Natural killer cell treated with Interleukin-12 subunit alpha and Interleukin-12 subunit beta and Interleukin-15 and Interleukin-18, amount 100 ng/mL, for 72 hours (primary cell): ENCODE measurements around the gene ORC6. TPM values are rescaled to one million over a fixed set of nuclear protein-coding genes. Genes with fewer than 3 reads are reported as not detected.

Source experiments
- ATAC-seq, 2 donors: fragments of 150-1000 bp; cut with Tn5 transposase in 1 of 2; sonication (Bioruptor Pico), chemical (Tn5 transposase) in 1 of 2; 2 replicates each; pipeline ENCODE4 v1.10.0; 2021
- DNase-seq: peaks from one replicate; pipeline ENCODE4 v3.0.0; 2022; ENCODE audit warnings: low spot score
- H3K27ac Mint-ChIP-seq, 2 donors: 1 replicate in 1 of 2; 2 replicates in 1 of 2; pipeline ENCODE4 v1.8.0; 2022; ENCODE audit warnings: mixed read lengths in 2 of 2, mild to moderate bottlenecking in 1 of 2, moderate library complexity in 1 of 2
- H3K27me3 Mint-ChIP-seq, 2 donors: 1 replicate in 1 of 2; 2 replicates in 1 of 2; pipeline ENCODE4 v1.8.0; 2022; ENCODE audit warnings: mixed read lengths in 2 of 2
- H3K36me3 Mint-ChIP-seq: one replicate; pipeline ENCODE4 v1.8.0; 2022; ENCODE audit warnings: mixed read lengths
- H3K4me1 Mint-ChIP-seq, 2 donors: 1 replicate in 1 of 2; 2 replicates in 1 of 2; pipeline ENCODE4 v1.8.0; 2022; ENCODE audit warnings: low read depth in 2 of 2, mixed read lengths in 2 of 2, mild to moderate bottlenecking in 1 of 2
- H3K4me3 Mint-ChIP-seq: one replicate; pipeline ENCODE4 v1.8.0; 2022; ENCODE audit warnings: mixed read lengths
- H3K9me3 Mint-ChIP-seq: 2 replicates; pipeline ENCODE4 v1.8.0; 2022; ENCODE audit warnings: mixed read lengths
- total RNA-seq, 2 donors: library from RNA; stranded (reverse); gene quantifications; one replicate each; pipeline ENCODE4 v1.2.3, GENCODE V29; 2022

ORC6 gene
- total RNA-seq, 2 donors from 2014 or later = 26.1 to 73.1 TPM

GRCh38 chr16:46713634-46714033, 24.2 kb downstream of the ORC6 start:
- H3K9me3 Mint-ChIP-seq = no peaks in the 10 kb centered on the region
- ATAC-seq (no peak), DNase-seq (no peak)
- no peak overlapping the region for H3K4me3 Mint-ChIP-seq
- no peak overlapping the region for H3K27ac Mint-ChIP-seq
- no peaks in the 10 kb centered on the region for H3K4me1 Mint-ChIP-seq
- H3K36me3 Mint-ChIP-seq = no peaks in the 10 kb centered on the region
- peaks cover 0 to 2% of the 10 kb centered on the region in 2 donors for H3K27me3 Mint-ChIP-seq

- Mint-ChIP-seq H3K27me3 (peaks cover 0 to 2% of the 10 kb centered on the region in 2 donors), H3K4me3 (no peak overlapping the region), H3K9me3 (no peaks in the 10 kb centered on the region), H3K4me1 (no peaks in the 10 kb centered on the region), H3K36me3 (no peaks in the 10 kb centered on the region), H3K27ac (no peak overlapping the region)
- DNase-seq (no peak), ATAC-seq (no peak)
Observed at GRCh38 chr16:46714797-46715591, 25.5 kb downstream of the ORC6 start.

DNA sequence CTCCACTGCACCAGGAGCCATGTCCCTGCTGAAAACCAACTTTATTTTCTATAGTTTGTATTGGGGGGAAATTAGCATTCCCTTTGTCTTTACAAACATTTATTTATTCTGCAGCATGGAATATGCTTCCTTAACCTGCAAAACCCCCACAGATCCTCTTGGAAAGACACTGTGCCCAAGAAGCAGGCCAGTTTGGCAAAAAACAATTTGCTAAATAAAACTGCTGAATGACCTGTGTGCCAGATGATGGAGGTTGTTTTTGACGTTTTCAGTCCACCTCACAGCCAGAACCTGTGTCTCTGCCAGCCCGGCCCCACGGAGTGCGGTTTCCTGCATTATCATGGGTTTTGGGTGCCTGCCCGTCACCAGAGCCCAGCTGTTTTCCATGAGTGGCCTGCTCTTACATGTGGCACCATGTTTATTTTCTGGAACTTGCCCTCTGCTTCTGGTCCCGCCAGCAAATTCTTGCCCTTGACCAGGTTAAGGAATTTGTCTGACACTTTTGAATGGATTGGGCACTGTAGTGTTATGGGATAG, 26.4 kb downstream of the ORC6 start:
- H3K27ac Mint-ChIP-seq = no peak overlapping the region
- no peaks in the 10 kb centered on the region for H3K4me1 Mint-ChIP-seq
- no peak for DNase-seq
- no peak for ATAC-seq
- H3K27me3 Mint-ChIP-seq = peaks cover 0 to 2% of the 10 kb centered on the region in 2 donors
- no peak overlapping the region for H3K4me3 Mint-ChIP-seq
- no peaks in the 10 kb centered on the region for H3K9me3 Mint-ChIP-seq
- no peaks in the 10 kb centered on the region for H3K36me3 Mint-ChIP-seq

DNA sequence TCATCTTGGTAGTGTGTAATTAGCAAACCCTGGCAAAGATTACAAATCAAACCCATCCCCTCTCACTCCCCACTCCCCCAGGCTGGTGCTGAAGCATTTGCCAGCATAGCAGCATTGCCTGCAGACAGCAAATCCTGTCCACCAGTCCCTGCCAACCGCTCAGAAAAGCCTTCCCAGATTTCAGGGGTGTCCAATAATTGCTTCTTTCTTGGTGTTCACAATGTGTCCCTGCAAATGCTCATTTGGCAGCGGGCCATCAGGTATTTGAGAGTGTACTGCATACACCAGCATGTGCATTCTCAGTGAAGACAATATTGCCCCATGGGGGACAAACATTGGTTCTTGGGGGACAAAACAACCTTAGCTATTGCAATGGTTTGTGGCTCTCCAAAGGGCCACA, 28.2 kb downstream of the ORC6 start:
- ATAC-seq (no peak), DNase-seq (no peak)
- Mint-ChIP-seq H3K27ac (no peak overlapping the region), H3K36me3 (no peaks in the 10 kb centered on the region), H3K9me3 (no peaks in the 10 kb centered on the region), H3K4me1 (no peaks in the 10 kb centered on the region), H3K4me3 (no peak overlapping the region), H3K27me3 (no peaks in the 10 kb centered on the region)

GRCh38 chr16:46718214-46718613, 28.8 kb downstream of the ORC6 start:
- Mint-ChIP-seq H3K4me3 (no peak overlapping the region), H3K9me3 (no peaks in the 10 kb centered on the region), H3K27ac (no peak overlapping the region), H3K27me3 (no peaks in the 10 kb centered on the region), H3K36me3 (no peaks in the 10 kb centered on the region), H3K4me1 (no peaks in the 10 kb centered on the region)
- ATAC-seq = no peak
- no peak for DNase-seq

- ATAC-seq (no peak), DNase-seq (no peak)
- Mint-ChIP-seq H3K36me3 (no peaks in the 10 kb centered on the region), H3K9me3 (no peaks in the 10 kb centered on the region), H3K4me1 (no peaks in the 10 kb centered on the region), H3K27me3 (no peaks in the 10 kb centered on the region), H3K27ac (no peak overlapping the region), H3K4me3 (no peak overlapping the region)
Observed at GRCh38 chr16:46719528-46719927, 30.1 kb downstream of the ORC6 start.

DNA sequence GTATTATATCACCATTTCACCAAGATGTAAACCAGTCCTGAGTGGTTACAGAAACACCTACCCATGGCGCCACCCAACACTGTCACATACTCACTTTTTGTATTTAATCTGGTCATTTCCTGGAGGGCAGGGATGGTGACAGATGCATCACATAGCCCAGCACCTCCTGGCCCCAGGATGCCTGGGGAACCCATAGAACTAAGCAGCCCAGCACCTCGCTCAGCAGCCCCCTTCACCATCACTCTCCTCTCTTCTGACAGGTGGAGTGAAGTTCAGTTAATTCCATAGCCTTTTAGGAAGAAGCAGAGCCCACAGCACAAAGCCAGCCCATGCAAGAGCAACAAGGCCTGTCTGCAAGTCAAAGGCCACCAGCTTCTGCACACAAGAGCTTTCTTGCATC, 31.2 kb downstream of the ORC6 start:
- ATAC-seq = peak in 1 of 2 donors; percentile 28
- DNase-seq = no peak
- Mint-ChIP-seq H3K27ac (no peak overlapping the region), H3K4me3 (no peak overlapping the region), H3K27me3 (peaks cover 0 to 3% of the 10 kb centered on the region in 2 donors), H3K36me3 (peaks cover under 1% of the 10 kb centered on the region), H3K9me3 (no peaks in the 10 kb centered on the region), H3K4me1 (no peaks in the 10 kb centered on the region)

GRCh38 chr16:46721885-46722284, 32.4 kb downstream of the ORC6 start:
- no peaks in the 10 kb centered on the region for H3K9me3 Mint-ChIP-seq
- peaks cover 0 to 14% of the 10 kb centered on the region in 2 donors for H3K27me3 Mint-ChIP-seq
- H3K27ac Mint-ChIP-seq = no peak overlapping the region
- DNase-seq = no peak
- H3K36me3 Mint-ChIP-seq = peaks cover 7% of the 10 kb centered on the region
- no peak overlapping the region for H3K4me3 Mint-ChIP-seq
- no peak for ATAC-seq
- no peaks in the 10 kb centered on the region for H3K4me1 Mint-ChIP-seq

DNA sequence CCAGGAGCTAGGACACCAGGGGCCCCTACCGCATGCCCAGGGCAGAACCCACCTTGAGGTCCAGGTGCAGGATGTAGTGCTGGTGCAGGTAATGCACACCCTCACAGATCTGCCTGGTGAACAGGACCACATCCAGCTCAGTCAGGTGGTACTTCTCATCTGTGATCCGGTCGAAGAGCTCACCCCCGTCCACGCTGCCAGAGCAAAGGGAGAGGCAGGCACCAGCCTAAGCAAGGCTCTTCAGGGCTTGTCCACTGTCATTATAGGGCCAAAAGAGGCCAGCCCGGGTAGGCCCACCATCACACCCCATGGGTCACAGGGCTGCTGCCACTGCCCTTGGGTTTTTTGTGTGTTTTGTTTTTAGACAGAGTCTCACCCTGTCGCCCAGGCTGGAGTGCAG, 37.7 kb downstream of the ORC6 start:
- ATAC-seq = peak in 1 of 2 donors; percentile 24

GRCh38 chr16:46727630-46728029, 38.2 kb downstream of the ORC6 start:
- no peak for DNase-seq
- Mint-ChIP-seq H3K27me3 (peaks cover 0 to 14% of the 10 kb centered on the region in 2 donors), H3K4me1 (no peaks in the 10 kb centered on the region), H3K4me3 (no peak overlapping the region), H3K36me3 (peaks cover 7% of the 10 kb centered on the region), H3K9me3 (no peaks in the 10 kb centered on the region), H3K27ac (no peak overlapping the region)
- ATAC-seq = no peak

More for the DNA sequence above, 37.7 kb downstream of the ORC6 start:
- peaks cover 0 to 14% of the 10 kb centered on the region in 2 donors for H3K27me3 Mint-ChIP-seq
- no peak for DNase-seq
- no peaks in the 10 kb centered on the region for H3K4me1 Mint-ChIP-seq
- no peak overlapping the region for H3K4me3 Mint-ChIP-seq
- no peaks in the 10 kb centered on the region for H3K9me3 Mint-ChIP-seq
- no peak overlapping the region for H3K27ac Mint-ChIP-seq
- H3K36me3 Mint-ChIP-seq = peaks cover 7% of the 10 kb centered on the region

GRCh38 chr16:46728806-46729205, 39.3 kb downstream of the ORC6 start:
- DNase-seq (no peak), ATAC-seq (no peak)
- Mint-ChIP-seq H3K27ac (no peak overlapping the region), H3K36me3 (peaks cover 7% of the 10 kb centered on the region), H3K4me3 (no peak overlapping the region), H3K9me3 (no peaks in the 10 kb centered on the region), H3K27me3 (peaks cover 0 to 14% of the 10 kb centered on the region in 2 donors), H3K4me1 (no peaks in the 10 kb centered on the region)

DNA sequence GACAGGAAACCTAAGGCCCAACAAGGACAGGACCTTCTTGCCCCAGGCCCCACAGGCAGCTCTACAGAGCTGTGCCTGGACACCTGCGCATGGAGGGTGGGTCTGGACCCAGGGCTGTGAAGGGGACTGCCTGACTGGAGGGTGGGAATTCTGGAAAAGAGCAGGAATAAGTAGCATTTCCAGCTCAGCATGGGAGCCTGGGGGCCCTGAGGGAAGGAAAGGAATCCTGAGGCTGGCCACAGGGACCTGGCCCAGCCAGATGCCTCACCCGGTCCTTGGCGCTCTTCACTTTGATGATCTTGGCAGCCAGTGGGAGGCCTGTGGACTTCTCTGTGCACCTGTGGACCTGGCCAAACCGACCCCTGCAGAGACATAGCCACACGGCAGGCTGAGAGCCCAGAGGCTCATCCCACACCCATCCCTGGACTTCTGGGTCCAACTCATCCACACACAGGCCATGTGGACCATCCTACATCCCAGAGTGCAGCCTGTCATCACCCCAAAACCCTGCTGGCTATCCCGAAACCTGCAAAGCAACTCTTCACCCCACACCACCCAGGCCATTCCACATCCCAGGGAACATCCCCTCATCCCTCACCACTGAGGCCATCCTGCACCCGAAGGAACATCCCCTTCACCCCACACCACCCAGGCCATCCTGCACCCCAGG, 40.0 kb downstream of the ORC6 start:
- Mint-ChIP-seq H3K36me3 (peaks cover 7% of the 10 kb centered on the region), H3K27me3 (peaks cover 0 to 14% of the 10 kb centered on the region in 2 donors), H3K4me1 (no peaks in the 10 kb centered on the region), H3K9me3 (no peaks in the 10 kb centered on the region), H3K4me3 (no peak overlapping the region), H3K27ac (no peak overlapping the region)
- DNase-seq = no peak
- no peak for ATAC-seq

DNA sequence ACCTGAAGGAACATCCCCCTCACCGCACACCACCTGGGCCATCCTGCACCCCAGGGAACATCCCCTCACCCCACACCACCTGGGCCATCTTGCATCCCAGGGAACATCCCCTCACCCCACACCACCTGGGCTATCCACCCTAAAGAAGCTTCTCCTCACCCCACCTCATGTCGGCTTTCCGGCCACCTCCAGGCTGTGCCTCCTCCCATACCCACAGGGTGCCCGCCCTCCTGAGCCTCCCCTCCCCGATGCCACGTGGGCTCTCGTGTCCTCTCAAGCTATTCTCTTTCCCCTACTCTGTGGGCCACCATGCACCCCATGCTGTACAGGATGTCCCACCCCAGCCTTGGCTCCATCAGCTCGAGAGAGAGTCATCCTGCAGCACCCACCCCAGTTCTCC, 40.7 kb downstream of the ORC6 start:
- H3K27ac Mint-ChIP-seq = no peak overlapping the region
- H3K27me3 Mint-ChIP-seq = peaks cover 0 to 14% of the 10 kb centered on the region in 2 donors
- peaks cover 7% of the 10 kb centered on the region for H3K36me3 Mint-ChIP-seq
- H3K9me3 Mint-ChIP-seq = no peaks in the 10 kb centered on the region
- no peak for ATAC-seq
- no peaks in the 10 kb centered on the region for H3K4me1 Mint-ChIP-seq
- no peak for DNase-seq
- H3K4me3 Mint-ChIP-seq = no peak overlapping the region
